Esophagus squamous epithelium (tissue), 4 donors: ENCODE measurements around the gene OR2AT4.

ENCODE experiments used
- CTCF ChIP-seq, 6 experiments: fragments of 450-650 bp in 4 of 6; fragments of 200-600 bp in 2 of 6; sonication (generic) in 2 of 6; IDR thresholded peaks; one replicate each; pipeline ENCODE4 v1.5.1; 2016 to 2019; ENCODE audit warnings: antibody characterized with exemption in 6 of 6, mild to moderate bottlenecking in 4 of 6, moderate library complexity in 4 of 6
- POLR2A ChIP-seq, 4 donors: fragments of 450-650 bp; IDR thresholded peaks; one replicate each; pipeline ENCODE4 v1.6.1; 2017; ENCODE audit warnings: antibody characterized with exemption in 4 of 4, mild to moderate bottlenecking in 4 of 4, moderate library complexity in 3 of 4

- TF ChIP-seq CTCF (IDR thresholded peaks at IDR 0.05) = peak; percentile 78 to 94 (median 82)
- TF ChIP-seq POLR2A (IDR thresholded peaks at IDR 0.05) = no peak
Measured at GRCh38 chr11:75140269-75141138, 43.8 kb upstream of the OR2AT4 start.
